ENCODE results near the gene EHMT2. TPM values are rescaled to one million over a fixed set of nuclear protein-coding genes. Genes with fewer than 3 reads are reported as not detected.

EHMT2 gene
- total RNA-seq, 1 donor from 2014 or later, result 15.6 TPM

GRCh38 chr6:31877125-31877650, 20.3 kb downstream of the EHMT2 start:
- no peaks in the 10 kb centered on the region for H3K27me3 ChIP-seq (ENCODE audit: low read depth)
- no peak overlapping the region for H3K27ac ChIP-seq (replicated peaks)
- intact Hi-C loops (cut with micrococcal nuclease), result no loop called here
- no peaks in the 10 kb centered on the region for H3K9me3 ChIP-seq (replicated peaks)
- TF ChIP-seq CTCF (IDR thresholded peaks at IDR 0.05; ENCODE audit: borderline replicate concordance), result no peak
- H3K4me3 ChIP-seq, result no peak overlapping the region
- no peak for DNase-seq
- peaks cover 24% of the 10 kb centered on the region for H3K36me3 ChIP-seq
- no peaks in the 10 kb centered on the region for H3K4me1 ChIP-seq

GRCh38 chr6:31876357-31876756, 21.1 kb downstream of the EHMT2 start:
- no peaks in the 10 kb centered on the region for H3K27me3 ChIP-seq (ENCODE audit: low read depth)
- no peak for TF ChIP-seq CTCF (IDR thresholded peaks at IDR 0.05; ENCODE audit: borderline replicate concordance)
- intact Hi-C loops (cut with micrococcal nuclease), result no loop called here
- H3K4me3 ChIP-seq, result no peak overlapping the region
- H3K36me3 ChIP-seq, result peaks cover 18% of the 10 kb centered on the region
- no peaks in the 10 kb centered on the region for H3K9me3 ChIP-seq (replicated peaks)
- H3K4me1 ChIP-seq, result no peaks in the 10 kb centered on the region
- DNase-seq, result no peak
- no peak overlapping the region for H3K27ac ChIP-seq (replicated peaks)

GRCh38 chr6:31875877-31876276, 21.6 kb downstream of the EHMT2 start:
- no peaks in the 10 kb centered on the region for H3K9me3 ChIP-seq (replicated peaks)
- H3K4me1 ChIP-seq, result no peaks in the 10 kb centered on the region
- no peak for TF ChIP-seq CTCF (IDR thresholded peaks at IDR 0.05; ENCODE audit: borderline replicate concordance)
- DNase-seq, result no peak
- H3K4me3 ChIP-seq, result no peak overlapping the region
- H3K27ac ChIP-seq (replicated peaks), result no peak overlapping the region
- H3K36me3 ChIP-seq, result peaks cover 15% of the 10 kb centered on the region
- intact Hi-C loops (cut with micrococcal nuclease), result no loop called here
- no peaks in the 10 kb centered on the region for H3K27me3 ChIP-seq (ENCODE audit: low read depth)

GRCh38 chr6:31874836-31875572, 22.5 kb downstream of the EHMT2 start:
- Histone ChIP-seq H3K27me3 (ENCODE audit: low read depth) (no peaks in the 10 kb centered on the region), H3K9me3 (replicated peaks) (no peaks in the 10 kb centered on the region), H3K36me3 (peaks cover 6% of the 10 kb centered on the region), H3K4me1 (no peaks in the 10 kb centered on the region), H3K4me3 (no peak overlapping the region), H3K27ac (replicated peaks) (no peak overlapping the region)
- DNase-seq, result no peak
- TF ChIP-seq CTCF (IDR thresholded peaks at IDR 0.05; ENCODE audit: borderline replicate concordance), result no peak
- intact Hi-C loops (cut with micrococcal nuclease), result no loop called here

GRCh38 chr6:31874084-31874670, 23.3 kb downstream of the EHMT2 start:
- no peaks in the 10 kb centered on the region for H3K4me1 ChIP-seq
- TF ChIP-seq CTCF (IDR thresholded peaks at IDR 0.05; ENCODE audit: borderline replicate concordance), result no peak
- H3K27ac ChIP-seq (replicated peaks), result no peak overlapping the region
- intact Hi-C loops (cut with micrococcal nuclease), result no loop called here
- peaks cover 3% of the 10 kb centered on the region for H3K27me3 ChIP-seq (ENCODE audit: low read depth)
- H3K4me3 ChIP-seq, result no peak overlapping the region
- no peaks in the 10 kb centered on the region for H3K9me3 ChIP-seq (replicated peaks)
- DNase-seq, result no peak
- no peaks in the 10 kb centered on the region for H3K36me3 ChIP-seq

Data from left ventricle myocardium inferior (tissue), 1 donor.